ENCODE data around the gene NFKBIB. TPM values are rescaled to one million over a fixed set of nuclear protein-coding genes. Genes with fewer than 3 reads are reported as not detected.
"Not testable (repeated sequence)": the region's sequence is repeated elsewhere in the genome, so short reads cannot be mapped to it uniquely, and the experiment has no call there.

The NFKBIB gene
- 42.0 TPM for polyA plus RNA-seq (2012; ENCODE audit: insufficient read depth, insufficient read length)

- peak; percentile 100 for DNase-seq (ENCODE audit: low read depth, low spot score)
- peak within 1 kb of the TSS; percentile 91 for H3K4me3 ChIP-seq (ENCODE audit: low read length)
These were observed at the start of gene NFKBIB, which contains the start of gene SIRT2 for GRCh38 chr19:38899447-38900201. TSS of gene NFKBIB (plus strand) at chr19:38899969. CDS start at chr19:38900033, 64 bp downstream. TSS of gene SIRT2 (minus strand) at chr19:38899618. CDS start at chr19:38899521, 97 bp downstream.

GRCh38 chr19:38850436-38850975 lies 49.3 kb upstream of the NFKBIB start:
- H3K4me3 ChIP-seq (ENCODE audit: low read length): peak overlapping the region; percentile 94
- peak; percentile 100 for DNase-seq (ENCODE audit: low read depth, low spot score)

GRCh38 chr19:38850976-38851621 lies 48.7 kb upstream of the NFKBIB start:
- DNase-seq (ENCODE audit: low read depth, low spot score): no peak
- H3K4me3 ChIP-seq (ENCODE audit: low read length): peak overlapping the region; percentile 94

GRCh38 chr19:38851622-38852230 lies 48.0 kb upstream of the NFKBIB start:
- peak; percentile 78 for DNase-seq (ENCODE audit: low read depth, low spot score)
- H3K4me3 ChIP-seq (ENCODE audit: low read length): peak overlapping the region; percentile 94

GRCh38 chr19:38852231-38853044 lies 47.3 kb upstream of the NFKBIB start:
- peak overlapping the region; percentile 94 for H3K4me3 ChIP-seq (ENCODE audit: low read length)
- DNase-seq (ENCODE audit: low read depth, low spot score): no peak

GRCh38 chr19:38853214-38853613 lies 46.6 kb upstream of the NFKBIB start:
- DNase-seq (ENCODE audit: low read depth, low spot score): no peak
- H3K4me3 ChIP-seq (ENCODE audit: low read length): peak overlapping the region; percentile 94

- H3K4me3 ChIP-seq (ENCODE audit: low read length); DNase-seq (ENCODE audit: low read depth, low spot score): not testable (repeated sequence)
These were observed 44.8 kb upstream of the NFKBIB start for GRCh38 chr19:38854961-38855360.

GRCh38 chr19:38855751-38856150 lies 44.0 kb upstream of the NFKBIB start:
- H3K4me3 ChIP-seq (ENCODE audit: low read length); DNase-seq (ENCODE audit: low read depth, low spot score): not testable (repeated sequence)

- DNase-seq (ENCODE audit: low read depth, low spot score): no peak
- H3K4me3 ChIP-seq (ENCODE audit: low read length): no peak overlapping the region
These were observed 43.0 kb upstream of the NFKBIB start for GRCh38 chr19:38856813-38857212.

GRCh38 chr19:38859631-38860204 lies 40.1 kb upstream of the NFKBIB start:
- not testable (repeated sequence) for H3K4me3 ChIP-seq (ENCODE audit: low read length); DNase-seq (ENCODE audit: low read depth, low spot score)

GRCh38 chr19:38861368-38861767 lies 38.4 kb upstream of the NFKBIB start:
- no peak for DNase-seq (ENCODE audit: low read depth, low spot score)

GRCh38 chr19:38862321-38863059 lies 37.3 kb upstream of the NFKBIB start:
- no peak for DNase-seq (ENCODE audit: low read depth, low spot score)
- H3K4me3 ChIP-seq (ENCODE audit: low read length): no peak overlapping the region

More at GRCh38 chr19:38861368-38861767, 38.4 kb upstream of the NFKBIB start:
- no peak overlapping the region for H3K4me3 ChIP-seq (ENCODE audit: low read length)

- no peak for DNase-seq (ENCODE audit: low read depth, low spot score)
- H3K4me3 ChIP-seq (ENCODE audit: low read length): no peak overlapping the region
These were observed 32.5 kb upstream of the NFKBIB start for GRCh38 chr19:38867171-38867780.

- H3K4me3 ChIP-seq (ENCODE audit: low read length): no peak overlapping the region
- DNase-seq (ENCODE audit: low read depth, low spot score): no peak
These were observed 31.2 kb upstream of the NFKBIB start for GRCh38 chr19:38868551-38868950.

GRCh38 chr19:38869160-38869835 lies 30.5 kb upstream of the NFKBIB start:
- no peak overlapping the region; the same call in 1 of the 2 replicates for H3K4me3 ChIP-seq (ENCODE audit: low read length)

GRCh38 chr19:38869836-38870607 lies 29.7 kb upstream of the NFKBIB start:
- peak overlapping the region; percentile 33 for H3K4me3 ChIP-seq (ENCODE audit: low read length)

More at GRCh38 chr19:38869160-38869835, 30.5 kb upstream of the NFKBIB start:
- no peak for DNase-seq (ENCODE audit: low read depth, low spot score)

More at GRCh38 chr19:38869836-38870607, 29.7 kb upstream of the NFKBIB start:
- DNase-seq (ENCODE audit: low read depth, low spot score): peak; percentile 61
